PC-3 (cell line): ENCODE data around the gene SMAD1. TPM values are rescaled to one million over a fixed set of nuclear protein-coding genes. Genes with fewer than 3 reads are reported as not detected.

Experiments used
- ATAC-seq: fragments of 200-7000 bp; cut with Tn5 transposase; 2 replicates; pipeline ENCODE4 v1.9.1; 2020; ENCODE audit warnings: mild to moderate bottlenecking, moderate library complexity
- BruUV-seq: library from RNA; stranded (reverse); fragments of 400-500 nt; replicated peaks from 2 replicates; lab custom pipeline; 2021; lab: Mats Ljungman, UMichigan
- CTCF ChIA-PET: fragments of 300-600 bp; sonication (Branson Sonifier 250); formaldehyde crosslinking; loops from one replicate; lab custom pipeline; 2022; ENCODE audit warnings: antibody characterized with exemption; lab: Charles Lee
- POLR2A ChIA-PET: fragments of 300-600 bp; sonication (Branson Sonifier 250); formaldehyde crosslinking; loops from one replicate; lab custom pipeline; 2022; ENCODE audit warnings: antibody characterized with exemption; ENCODE audit not compliant: unreplicated experiment; lab: Charles Lee
- DNase-seq: peaks from one replicate; pipeline ENCODE4 v3.0.0-alpha.2; 2015
- H2AFZ ChIP-seq: fragments of 300-600 bp; sonication (generic); 2 replicates; pipeline ENCODE4 v1.6.0; 2016; ENCODE audit warnings: antibody characterized with exemption, low read length
- H3F3A ChIP-seq: fragments of 300-600 bp; sonication (generic); one replicate; pipeline ENCODE4 v1.6.0; 2017; ENCODE audit warnings: antibody characterized with exemption, low read length, control low read depth, mild to moderate bottlenecking; ENCODE audit not compliant: unreplicated experiment
- H3K27ac ChIP-seq: fragments of 300-600 bp; sonication (generic); 2 replicates; pipeline ENCODE4 v1.5.1; 2016; ENCODE audit warnings: mild to moderate bottlenecking, low read length
- H3K27me3 ChIP-seq: fragments of 300-600 bp; sonication (generic); 2 replicates; pipeline ENCODE4 v1.6.1; 2016; ENCODE audit warnings: low read length, mixed read lengths
- H3K36me3 ChIP-seq: fragments of 300-600 bp; sonication (generic); 2 replicates; pipeline ENCODE4 v1.6.1; 2016; ENCODE audit warnings: low read depth, mixed run types, low read length, mixed read lengths
- H3K4me1 ChIP-seq: fragments of 300-600 bp; sonication (generic); 2 replicates; pipeline ENCODE4 v1.5.1; 2016; ENCODE audit warnings: low read length; ENCODE audit not compliant: insufficient read depth
- H3K4me2 ChIP-seq: fragments of 300-600 bp; sonication (generic); 2 replicates; pipeline ENCODE4 v1.6.0; 2016; ENCODE audit warnings: low read length
- H3K4me3 ChIP-seq: fragments of 300-600 bp; sonication (generic); 2 replicates; pipeline ENCODE4 v1.5.1; 2016; ENCODE audit warnings: mild to moderate bottlenecking, low read length, mixed read lengths
- H3K79me2 ChIP-seq: fragments of 300-600 bp; sonication (generic); 2 replicates; pipeline ENCODE4 v1.6.1; 2017; ENCODE audit warnings: low read length, mixed read lengths
- H3K9ac ChIP-seq: fragments of 300-600 bp; sonication (generic); 2 replicates; pipeline ENCODE4 v1.6.0; 2016; ENCODE audit warnings: mild to moderate bottlenecking, low read length
- H3K9me2 ChIP-seq: fragments of 300-600 bp; sonication (generic); replicated peaks from 2 replicates; pipeline ENCODE4 v1.6.1; 2016; ENCODE audit warnings: mixed run types, low read length, mixed read lengths
- H3K9me3 ChIP-seq: fragments of 300-600 bp; sonication (generic); 2 replicates; pipeline ENCODE4 v1.6.1; 2016; ENCODE audit warnings: low read length, mixed read lengths
- H4K20me1 ChIP-seq: fragments of 300-600 bp; sonication (generic); 2 replicates; pipeline ENCODE4 v1.6.1; 2016; ENCODE audit warnings: low read length, mixed read lengths
- CTCF ChIP-seq: fragments of 300-600 bp; sonication (generic); conservative IDR thresholded peaks from 2 replicates; pipeline ENCODE4 v1.5.1; 2017; ENCODE audit warnings: antibody characterized with exemption, low read depth, mild to moderate bottlenecking, low read length
- EZH2 ChIP-seq: fragments of 300-600 bp; sonication (generic); IDR thresholded peaks from one replicate; pipeline ENCODE4 v1.6.1; 2017; ENCODE audit warnings: antibody characterized with exemption, mild to moderate bottlenecking, low read length; ENCODE audit not compliant: unreplicated experiment
- EZH2phosphoT487 ChIP-seq: fragments of 300-600 bp; sonication (generic); IDR thresholded peaks from 2 replicates; pipeline ENCODE4 v1.6.1; 2018; ENCODE audit warnings: mild to moderate bottlenecking, antibody characterized with exemption, low read length, borderline replicate concordance
- intact Hi-C: fragments of 100-400 bp; cut with micrococcal nuclease; formaldehyde crosslinking; loops from 2 replicates; pipeline ENCODE4 v1.9.0; 2023
- total RNA-seq: library from RNA; depleted of rRNA; stranded (reverse); fragments of >200 nt; gene quantifications from 2 replicates; pipeline ENCODE4 v1.2.3, GENCODE V29; 2014

The SMAD1 gene
- total RNA-seq, 1 experiment from 2014 or later = 13.3 TPM

- Histone ChIP-seq H3K4me2 (peak overlapping the region; percentile 98), H3K4me3 (peak overlapping the region; percentile 83), H3K9me2 (no peaks in the 10 kb centered on the region), H4K20me1 (no peaks in the 10 kb centered on the region), H3K9me3 (no peaks in the 10 kb centered on the region), H3K4me1 (peaks cover 23% of the 10 kb centered on the region; the same call in 1 of the 2 replicates), H2AFZ (peak overlapping the region; percentile 98; the same call in 1 of the 2 replicates), H3K9ac (no peak overlapping the region), H3K27ac (no peak overlapping the region), H3F3A (no peaks in the 10 kb centered on the region), H3K79me2 (peaks cover 62% of the 10 kb centered on the region), H3K36me3 (no peaks in the 10 kb centered on the region), H3K27me3 (no peaks in the 10 kb centered on the region)
- ATAC-seq = no peak
- DNase-seq = no peak
- ChIA-PET POLR2A (no interaction called here), CTCF (no interaction called here)
- TF ChIP-seq EZH2 (no peak), CTCF (no peak)
- intact Hi-C loops = loop anchor here (1.0 to 5.0 kb wide), 4 partner anchors 64 to 249 kb away; partner anchors contain the start of gene MMAA
- no TSS peak for BruUV-seq
Measured at GRCh38 chr4:145483514-145483913, 1.9 kb downstream of the SMAD1 start.

GRCh38 chr4:145484225-145484846 is 2.7 kb downstream of the SMAD1 start:
- Histone ChIP-seq H3K27me3 (no peaks in the 10 kb centered on the region), H3F3A (no peaks in the 10 kb centered on the region), H3K9ac (no peak overlapping the region), H3K27ac (no peak overlapping the region), H4K20me1 (no peaks in the 10 kb centered on the region), H3K4me2 (no peak overlapping the region; the same call in 1 of the 2 replicates), H3K4me3 (no peak overlapping the region), H2AFZ (no peak overlapping the region), H3K36me3 (no peaks in the 10 kb centered on the region), H3K9me3 (no peaks in the 10 kb centered on the region), H3K4me1 (peaks cover 23% of the 10 kb centered on the region; the same call in 1 of the 2 replicates), H3K9me2 (no peaks in the 10 kb centered on the region), H3K79me2 (peaks cover 68% of the 10 kb centered on the region)
- BruUV-seq = no TSS peak
- TF ChIP-seq EZH2 (no peak), CTCF (no peak), EZH2phosphoT487 (no peak)
- POLR2A ChIA-PET = no interaction called here
- DNase-seq = no peak
- CTCF ChIA-PET = interaction anchor here (0.5 kb wide), 1 partner anchor 90 kb away, joined by 3 read pairs; no protein-coding TSS in a partner anchor
- ATAC-seq = no peak
- intact Hi-C loops = loop anchor here (5.0 kb wide), 2 partner anchors 63 to 133 kb away; partner anchors contain the start of gene MMAA

GRCh38 chr4:145485120-145485519 is 3.5 kb downstream of the SMAD1 start:
- POLR2A ChIA-PET = no interaction called here
- Histone ChIP-seq H4K20me1 (no peaks in the 10 kb centered on the region), H3K4me2 (no peak overlapping the region), H3K9ac (no peak overlapping the region), H3K79me2 (peaks cover 68% of the 10 kb centered on the region), H3K4me3 (no peak overlapping the region), H3K27ac (no peak overlapping the region), H3K9me3 (no peaks in the 10 kb centered on the region), H3K27me3 (no peaks in the 10 kb centered on the region), H3K4me1 (peaks cover 23% of the 10 kb centered on the region; the same call in 1 of the 2 replicates), H3K9me2 (no peaks in the 10 kb centered on the region), H3F3A (no peaks in the 10 kb centered on the region), H2AFZ (no peak overlapping the region), H3K36me3 (no peaks in the 10 kb centered on the region)
- intact Hi-C loops = no loop called here
- no TSS peak for BruUV-seq
- DNase-seq (no peak), ATAC-seq (no peak)
- no peak for TF ChIP-seq EZH2
- TF ChIP-seq CTCF = no peak
- no peak for TF ChIP-seq EZH2phosphoT487
- CTCF ChIA-PET = no interaction called here
